Fibroblast of villous mesenchyme (primary cell): Measurements from ENCODE around the gene BCL7C. TPM values are rescaled to one million over a fixed set of nuclear protein-coding genes. Genes with fewer than 3 reads are reported as not detected.

Experiments
- DNase-seq: peaks from one replicate; pipeline ENCODE4 v3.0.0-alpha.2; 2010; ENCODE audit warnings: low read depth
- H3K4me3 ChIP-seq: 2 replicates; pipeline ENCODE4 v1.5.1; 2011; ENCODE audit warnings: low read depth, mild to moderate bottlenecking, low read length
- CTCF ChIP-seq: IDR thresholded peaks from 2 replicates; pipeline ENCODE4 v1.5.1; 2012; ENCODE audit warnings: low read depth, mild to moderate bottlenecking, low read length; ENCODE audit not compliant: insufficient read depth
- total RNA-seq: library from RNA; depleted of rRNA; stranded (reverse); fragments of >200 nt; gene quantifications from 2 replicates; pipeline ENCODE4 v1.2.3, GENCODE V29; 2012

The BCL7C gene
- total RNA-seq, 1 donor = 35.0 TPM

- no peak overlapping the region for H3K4me3 ChIP-seq
- peak; percentile 1 for DNase-seq
- TF ChIP-seq CTCF = no peak
These were observed 35.0 kb downstream of the BCL7C start for GRCh38 chr16:30858829-30859423.

GRCh38 chr16:30858111-30858495 is 35.8 kb downstream of the BCL7C start:
- H3K4me3 ChIP-seq = no peak overlapping the region
- TF ChIP-seq CTCF = no peak
- DNase-seq = no peak

GRCh38 chr16:30853758-30854157 is 40.1 kb downstream of the BCL7C start:
- no peak for DNase-seq
- TF ChIP-seq CTCF = no peak
- H3K4me3 ChIP-seq = no peak overlapping the region

- no peak for TF ChIP-seq CTCF
- no peak for DNase-seq
- no peak overlapping the region for H3K4me3 ChIP-seq
These were observed 43.6 kb downstream of the BCL7C start for GRCh38 chr16:30850246-30850645.

GRCh38 chr16:30846649-30847402 is 47.1 kb downstream of the BCL7C start:
- TF ChIP-seq CTCF = no peak
- no peak overlapping the region for H3K4me3 ChIP-seq
- DNase-seq = no peak

GRCh38 chr16:30844671-30845449 is 49.0 kb downstream of the BCL7C start:
- H3K4me3 ChIP-seq = peak overlapping the region; percentile 29
- DNase-seq = peak; percentile 95
- peak; percentile 95 for TF ChIP-seq CTCF
